ENCODE measurements around the gene USF1. TPM values are rescaled to one million over a fixed set of nuclear protein-coding genes. Genes with fewer than 3 reads are reported as not detected.

Gene USF1
- total and polyA plus RNA-seq, 2 experiments from 2014 or later: 23.8 to 74.8 TPM

GRCh38 chr1:161039154-161039545, 6.6 kb downstream of the USF1 start:
- Histone ChIP-seq H4K20me1 (replicated peaks; ENCODE audit: insufficient read depth) (no peaks in the 10 kb centered on the region; the same call in 1 of the 2 replicates), H3K36me3 (ENCODE audit: insufficient read depth) (peaks cover 19% of the 10 kb centered on the region), H3K4me3 (peak overlapping the region; percentile 98), H3F3A (replicated peaks; ENCODE audit: low read depth) (peaks cover 46% of the 10 kb centered on the region), H3K4me2 (peak overlapping the region; percentile 96), H3K27me3 (ENCODE audit: insufficient read depth) (no peaks in the 10 kb centered on the region), H3K79me2 (replicated peaks; ENCODE audit: insufficient read depth) (peaks cover 34% of the 10 kb centered on the region), H3K27ac (ENCODE audit: low read depth) (peak overlapping the region; percentile 74), H3K4me1 (ENCODE audit: insufficient read depth) (peaks cover 35% of the 10 kb centered on the region), H2AFZ (no peak overlapping the region), H3K9me2 (ENCODE audit: insufficient read depth) (no peaks in the 10 kb centered on the region)
- Mint-ChIP-seq H3K4me1 (peaks cover 45% of the 10 kb centered on the region), H3K4me3 (peak overlapping the region; percentile 89), H3K27ac (peak overlapping the region; percentile 96), H3K36me3 (ENCODE audit: low read depth) (peaks cover 43% of the 10 kb centered on the region), H3K27me3 (ENCODE audit: insufficient read depth, low read depth, poor library complexity) (peaks cover 8% of the 10 kb centered on the region), H3K9me3 (no peaks in the 10 kb centered on the region; the same call in 2 of the 3 replicates)
- no peak for ATAC-seq
- no peak for DNase-seq (ENCODE audit: low spot score)
- no peak for TF ChIP-seq ZNF331 (CRISPR knock-in tag; IDR thresholded peaks at IDR 0.05; ENCODE audit: low read depth)
- no peak for TF ChIP-seq ETS1 (IDR thresholded peaks at IDR 0.05)
- TF ChIP-seq JUNB (IDR thresholded peaks at IDR 0.05; ENCODE audit: unreplicated experiment): no peak
- TF ChIP-seq, protein P1, sequence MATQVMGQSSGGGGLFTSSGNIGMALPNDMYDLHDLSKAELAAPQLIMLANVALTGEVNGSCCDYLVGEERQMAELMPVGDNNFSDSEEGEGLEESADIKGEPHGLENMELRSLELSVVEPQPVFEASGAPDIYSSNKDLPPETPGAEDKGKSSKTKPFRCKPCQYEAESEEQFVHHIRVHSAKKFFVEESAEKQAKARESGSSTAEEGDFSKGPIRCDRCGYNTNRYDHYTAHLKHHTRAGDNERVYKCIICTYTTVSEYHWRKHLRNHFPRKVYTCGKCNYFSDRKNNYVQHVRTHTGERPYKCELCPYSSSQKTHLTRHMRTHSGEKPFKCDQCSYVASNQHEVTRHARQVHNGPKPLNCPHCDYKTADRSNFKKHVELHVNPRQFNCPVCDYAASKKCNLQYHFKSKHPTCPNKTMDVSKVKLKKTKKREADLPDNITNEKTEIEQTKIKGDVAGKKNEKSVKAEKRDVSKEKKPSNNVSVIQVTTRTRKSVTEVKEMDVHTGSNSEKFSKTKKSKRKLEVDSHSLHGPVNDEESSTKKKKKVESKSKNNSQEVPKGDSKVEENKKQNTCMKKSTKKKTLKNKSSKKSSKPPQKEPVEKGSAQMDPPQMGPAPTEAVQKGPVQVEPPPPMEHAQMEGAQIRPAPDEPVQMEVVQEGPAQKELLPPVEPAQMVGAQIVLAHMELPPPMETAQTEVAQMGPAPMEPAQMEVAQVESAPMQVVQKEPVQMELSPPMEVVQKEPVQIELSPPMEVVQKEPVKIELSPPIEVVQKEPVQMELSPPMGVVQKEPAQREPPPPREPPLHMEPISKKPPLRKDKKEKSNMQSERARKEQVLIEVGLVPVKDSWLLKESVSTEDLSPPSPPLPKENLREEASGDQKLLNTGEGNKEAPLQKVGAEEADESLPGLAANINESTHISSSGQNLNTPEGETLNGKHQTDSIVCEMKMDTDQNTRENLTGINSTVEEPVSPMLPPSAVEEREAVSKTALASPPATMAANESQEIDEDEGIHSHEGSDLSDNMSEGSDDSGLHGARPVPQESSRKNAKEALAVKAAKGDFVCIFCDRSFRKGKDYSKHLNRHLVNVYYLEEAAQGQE (IDR thresholded peaks at IDR 0.05; ENCODE audit: unreplicated experiment): no peak

DNA sequence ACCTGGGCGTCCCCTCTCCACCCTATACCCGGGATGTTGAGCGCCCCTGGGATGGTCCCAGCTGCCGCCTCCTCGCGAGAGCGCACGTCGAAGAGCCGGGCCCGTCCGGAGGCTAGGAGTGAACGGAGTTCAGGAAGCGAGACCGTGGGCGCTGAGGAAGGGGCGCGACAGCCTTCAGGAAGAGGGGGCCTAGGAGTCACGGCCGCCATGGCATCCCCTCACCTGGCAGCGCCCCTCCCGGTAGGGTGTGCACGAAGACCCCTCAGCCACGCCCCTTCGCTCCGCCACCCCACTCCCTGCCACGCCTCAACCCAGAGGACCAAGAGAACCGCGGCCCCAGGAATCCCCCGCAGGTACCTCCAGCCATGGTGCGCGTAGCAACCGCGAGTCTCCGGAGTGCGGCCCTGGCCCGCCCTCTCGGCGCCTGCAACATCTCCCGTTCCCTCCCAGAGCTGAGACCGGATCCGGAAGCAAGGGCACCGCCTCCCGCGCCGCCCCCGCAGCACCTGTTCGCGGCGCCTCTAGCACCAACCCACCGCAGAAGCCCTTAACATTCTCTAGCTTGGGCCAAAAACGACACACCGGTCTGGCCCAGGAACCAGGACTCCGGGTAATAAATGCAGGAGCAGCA, 7.1 kb downstream of the USF1 start, which contains the start of gene TSTD1:
Gene TSTD1 (minus strand): TSS at position 442 of the 631 bp plus-strand sequence. CDS start 75 bp downstream, at position 367.
- Mint-ChIP-seq H3K4me1 (peaks cover 44% of the 10 kb centered on the region), H3K4me3 (peak within 1 kb of the TSS; percentile 89), H3K27me3 (ENCODE audit: insufficient read depth, low read depth, poor library complexity) (peaks cover 8% of the 10 kb centered on the region), H3K9me3 (no peaks in the 10 kb centered on the region; the same call in 2 of the 3 replicates), H3K27ac (peak within 1 kb of the TSS; percentile 96), H3K36me3 (ENCODE audit: low read depth) (peaks cover 43% of the 10 kb centered on the region)
- ATAC-seq (peak; percentile 84), DNase-seq (ENCODE audit: low spot score) (peak; percentile 90)
- Histone ChIP-seq H3K4me3 (peak within 1 kb of the TSS; percentile 98), H3K79me2 (replicated peaks; ENCODE audit: insufficient read depth) (peaks cover 29% of the 10 kb centered on the region), H2AFZ (peak within 1 kb of the TSS; percentile 89), H3K4me1 (ENCODE audit: insufficient read depth) (peaks cover 36% of the 10 kb centered on the region), H3F3A (replicated peaks; ENCODE audit: low read depth) (peaks cover 46% of the 10 kb centered on the region), H3K27ac (ENCODE audit: low read depth) (peak within 1 kb of the TSS; percentile 74), H4K20me1 (replicated peaks; ENCODE audit: insufficient read depth) (no peaks in the 10 kb centered on the region; the same call in 1 of the 2 replicates), H3K36me3 (ENCODE audit: insufficient read depth) (peaks cover 19% of the 10 kb centered on the region), H3K4me2 (peak within 1 kb of the TSS; percentile 96), H3K9me2 (ENCODE audit: insufficient read depth) (no peaks in the 10 kb centered on the region), H3K27me3 (ENCODE audit: insufficient read depth) (no peaks in the 10 kb centered on the region)
- TF ChIP-seq POLR2AphosphoS5 (IDR thresholded peaks at IDR 0.05; ENCODE audit: low read depth) (peak; percentile 91), CREB1 (CRISPR knock-in tag; IDR thresholded peaks at IDR 0.05; ENCODE audit: low read depth) (no peak)

Data from GM23338 (cell line).